A673 (cell line): Measurements from ENCODE around the gene TSG101. TPM values are rescaled to one million over a fixed set of nuclear protein-coding genes. Genes with fewer than 3 reads are reported as not detected.

Source experiments
- BruUV-seq: library from RNA; stranded (reverse); fragments of 400-500 nt; replicated peaks from 2 replicates; lab custom pipeline; 2021; lab: Mats Ljungman, UMichigan
- CTCF ChIA-PET: fragments of 300-600 bp; sonication (Branson Sonifier 250); formaldehyde crosslinking; loops from one replicate; lab custom pipeline; 2022; ENCODE audit warnings: antibody characterized with exemption; lab: Charles Lee
- POLR2A ChIA-PET: fragments of 300-600 bp; sonication (Branson Sonifier 250); formaldehyde crosslinking; loops from one replicate; lab custom pipeline; 2022; ENCODE audit warnings: antibody characterized with exemption; ENCODE audit not compliant: low non-redundant PET; lab: Charles Lee
- DNase-seq: peaks from one replicate; pipeline ENCODE4 v3.0.0-alpha.2; 2015; ENCODE audit warnings: low spot score
- H3K27ac ChIP-seq: fragments of 200-600 bp; sonication (generic); 2 replicates; pipeline ENCODE4 v1.5.1; 2016; ENCODE audit warnings: mixed run types, low read depth, mild to moderate bottlenecking, mixed read lengths, antibody characterized with exemption, low read length; ENCODE audit not compliant: poor library complexity, severe bottlenecking
- H3K27me3 ChIP-seq: fragments of 200-600 bp; sonication (generic); replicated peaks from 2 replicates; pipeline ENCODE4 v1.6.1; 2017; ENCODE audit warnings: mixed run types, low read depth, mild to moderate bottlenecking, mixed read lengths, antibody characterized with exemption, low read length; ENCODE audit not compliant: insufficient read depth, poor library complexity
- H3K36me3 ChIP-seq: fragments of 200-600 bp; sonication (generic); 2 replicates; pipeline ENCODE4 v1.6.1; 2016; ENCODE audit warnings: mixed run types, mild to moderate bottlenecking, mixed read lengths, antibody characterized with exemption, low read length; ENCODE audit not compliant: insufficient read depth, poor library complexity, severe bottlenecking
- H3K4me1 ChIP-seq: fragments of 200-600 bp; sonication (generic); 2 replicates; pipeline ENCODE4 v1.6.1; 2017; ENCODE audit warnings: mixed run types, mild to moderate bottlenecking, mixed read lengths, antibody characterized with exemption, low read length; ENCODE audit not compliant: insufficient read depth, poor library complexity, severe bottlenecking
- H3K4me3 ChIP-seq: fragments of 200-600 bp; sonication (generic); 2 replicates; pipeline ENCODE4 v1.5.1; 2016; ENCODE audit warnings: low read depth, mixed run types, mild to moderate bottlenecking, mixed read lengths, low read length; ENCODE audit not compliant: poor library complexity, severe bottlenecking
- H3K9me3 ChIP-seq: fragments of 200-600 bp; sonication (generic); 2 replicates; pipeline ENCODE4 v1.6.1; 2016; ENCODE audit warnings: mixed run types, low read depth, mild to moderate bottlenecking, mixed read lengths, antibody characterized with exemption, low read length; ENCODE audit not compliant: poor library complexity, severe bottlenecking
- CTCF ChIP-seq: fragments of 300-800, 200-600 bp; sonication (generic); conservative IDR thresholded peaks from 2 replicates; pipeline ENCODE4 v1.5.1; 2017; ENCODE audit warnings: low read depth, mild to moderate bottlenecking, antibody characterized with exemption, low read length, moderate library complexity, mixed read lengths
- EZH2 ChIP-seq: fragments of 200-600 bp; sonication (generic); IDR thresholded peaks from 2 replicates; pipeline ENCODE4 v1.6.1; 2017; ENCODE audit warnings: borderline replicate concordance, low read depth, mild to moderate bottlenecking, mixed read lengths, antibody characterized with exemption, low read length; ENCODE audit not compliant: poor library complexity, severe bottlenecking
- intact Hi-C: fragments of 100-400 bp; cut with micrococcal nuclease; formaldehyde crosslinking; loops from one replicate; pipeline ENCODE4 v1.10.0; 2022; ENCODE audit not compliant: unreplicated experiment
- total RNA-seq: library from RNA; stranded (reverse); gene quantifications from 2 replicates; pipeline ENCODE4 v1.2.3, GENCODE V29; 2021

The TSG101 gene
- total RNA-seq, 1 experiment from 2014 or later = 48.2 TPM

GRCh38 chr11:18455686-18456372 lies 70.9 kb downstream of the TSG101 start, which contains the start of gene LDHAL6A:
LDHAL6A (plus strand) TSS chr11:18455856; CDS start chr11:18456681, 825 bp downstream.
- Histone ChIP-seq H3K9me3 (no peaks in the 10 kb centered on the region), H3K27me3 (no peaks in the 10 kb centered on the region), H3K36me3 (no peaks in the 10 kb centered on the region), H3K4me1 (no peaks in the 10 kb centered on the region), H3K27ac (no peak within 1 kb of the TSS), H3K4me3 (no peak within 1 kb of the TSS)
- CTCF ChIA-PET = no interaction called here
- DNase-seq = no peak
- BruUV-seq = no TSS peak
- POLR2A ChIA-PET = no interaction called here
- intact Hi-C loops = no loop called here
- TF ChIP-seq CTCF = no peak
- no peak for TF ChIP-seq EZH2

GRCh38 chr11:18452927-18453326 lies 73.8 kb downstream of the TSG101 start:
- no peak overlapping the region for H3K27ac ChIP-seq
- H3K4me1 ChIP-seq = no peaks in the 10 kb centered on the region
- no peaks in the 10 kb centered on the region for H3K27me3 ChIP-seq
- DNase-seq = no peak
- CTCF ChIA-PET = interaction anchor here (0.6 kb wide), 1 partner anchor 138 kb away, joined by 5 read pairs; no protein-coding TSS in a partner anchor
- no peak for TF ChIP-seq CTCF
- POLR2A ChIA-PET = no interaction called here
- H3K4me3 ChIP-seq = no peak overlapping the region
- intact Hi-C loops = no loop called here
- no TSS peak for BruUV-seq
- no peaks in the 10 kb centered on the region for H3K36me3 ChIP-seq
- H3K9me3 ChIP-seq = no peaks in the 10 kb centered on the region

GRCh38 chr11:18449251-18449650 lies 77.5 kb downstream of the TSG101 start:
- intact Hi-C loops = no loop called here
- Histone ChIP-seq H3K36me3 (no peaks in the 10 kb centered on the region), H3K4me3 (no peak overlapping the region), H3K4me1 (no peaks in the 10 kb centered on the region), H3K27me3 (no peaks in the 10 kb centered on the region), H3K27ac (no peak overlapping the region), H3K9me3 (no peaks in the 10 kb centered on the region)
- no peak for TF ChIP-seq CTCF
- TF ChIP-seq EZH2 = no peak
- ChIA-PET CTCF (interaction anchor here (0.6 kb wide), 1 partner anchor 313 kb away, joined by 3 read pairs; no protein-coding TSS in a partner anchor), POLR2A (no interaction called here)
- BruUV-seq = no TSS peak
- no peak for DNase-seq
